Heart left ventricle (tissue), 13 donors: Measurements from ENCODE around the gene SETBP1.

Experiments
- POLR2A ChIP-seq, 2 donors: fragments of 450-650 bp; IDR thresholded peaks; one replicate each; pipeline ENCODE4 v1.6.1; 2017; ENCODE audit warnings: antibody characterized with exemption in 2 of 2, mild to moderate bottlenecking in 2 of 2, moderate library complexity in 2 of 2
- TF ChIP-seq, protein P1 (sequence below), 12 donors: fragments of 200-600 bp; sonication (generic) in 4 of 12; IDR thresholded peaks; one replicate each; pipeline versions ENCODE4 v1.5.0 to v1.8.0; 2018 to 2022; ENCODE audit warnings: antibody characterized with exemption in 12 of 12, mild to moderate bottlenecking in 5 of 12
- donor health status: ischemic (EF 13 %, LVEDD 7.1; RV severe dilation, severe dysfunction).
- donor health status: DM: no; HTN: yes; CAD: no.
- donor health status: DM: no; HTN: no; CAD: no.
- donor health status: ischemic (EF 25% LVEDD 6.9; RV normal size, moderate dysfunction).
- donor health status: ischemic (EF 25% LVEDD 5.7; RV mildly dilated, moderate dysfunction).
- donor health status: ischemic (EF 35%, LVEDD 5.7; RV mildly dilated, moderate dysfunction).
- donor health status: nonischemic (EF 11% LVEDD 7.7; RV severe dilation, severe dysfunction).
- donor health status: DM: yes; HTN: yes; CAD: no.
- donor health status: PGD.
- donor health status: ischemic (EF 29% LVEDD 5.4; RV normal size, mild dysfunction).
- donor health status: nonischemic (EF 23%, LVEDD 6.1; RV moderate dilation, normal function).

DNA sequence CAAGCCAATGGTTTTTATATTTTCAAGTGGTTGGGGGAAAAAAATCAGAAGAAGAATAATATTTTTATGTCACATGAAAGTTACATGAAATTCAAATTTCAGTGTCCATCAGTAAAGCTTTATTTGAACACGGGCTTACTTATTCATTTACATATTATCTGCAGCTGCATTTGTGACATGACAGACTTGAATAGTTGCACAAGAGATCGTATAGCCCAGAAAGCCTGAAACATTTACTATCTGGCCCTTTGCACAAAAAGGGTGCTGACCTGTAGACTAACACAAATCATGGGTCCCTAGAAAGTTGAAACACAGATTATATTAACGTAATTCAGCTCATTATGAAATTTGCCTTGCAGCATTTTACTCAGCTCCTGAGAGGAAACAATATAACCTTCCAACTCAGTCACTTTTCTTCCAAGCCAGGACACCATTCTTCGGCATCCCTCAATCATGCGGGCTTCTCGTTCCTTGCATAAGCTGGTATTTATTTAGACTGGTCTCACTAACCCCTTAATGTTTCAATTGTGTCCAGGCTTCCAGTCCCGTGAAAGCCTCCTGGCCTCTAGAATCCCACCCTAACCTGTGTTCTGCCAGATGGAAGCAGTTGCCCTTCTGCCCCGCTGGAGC, 402.7 kb downstream of the SETBP1 start:
- no peak for TF ChIP-seq POLR2A (IDR thresholded peaks at IDR 0.05)
- TF ChIP-seq, protein P1, sequence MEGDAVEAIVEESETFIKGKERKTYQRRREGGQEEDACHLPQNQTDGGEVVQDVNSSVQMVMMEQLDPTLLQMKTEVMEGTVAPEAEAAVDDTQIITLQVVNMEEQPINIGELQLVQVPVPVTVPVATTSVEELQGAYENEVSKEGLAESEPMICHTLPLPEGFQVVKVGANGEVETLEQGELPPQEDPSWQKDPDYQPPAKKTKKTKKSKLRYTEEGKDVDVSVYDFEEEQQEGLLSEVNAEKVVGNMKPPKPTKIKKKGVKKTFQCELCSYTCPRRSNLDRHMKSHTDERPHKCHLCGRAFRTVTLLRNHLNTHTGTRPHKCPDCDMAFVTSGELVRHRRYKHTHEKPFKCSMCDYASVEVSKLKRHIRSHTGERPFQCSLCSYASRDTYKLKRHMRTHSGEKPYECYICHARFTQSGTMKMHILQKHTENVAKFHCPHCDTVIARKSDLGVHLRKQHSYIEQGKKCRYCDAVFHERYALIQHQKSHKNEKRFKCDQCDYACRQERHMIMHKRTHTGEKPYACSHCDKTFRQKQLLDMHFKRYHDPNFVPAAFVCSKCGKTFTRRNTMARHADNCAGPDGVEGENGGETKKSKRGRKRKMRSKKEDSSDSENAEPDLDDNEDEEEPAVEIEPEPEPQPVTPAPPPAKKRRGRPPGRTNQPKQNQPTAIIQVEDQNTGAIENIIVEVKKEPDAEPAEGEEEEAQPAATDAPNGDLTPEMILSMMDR (IDR thresholded peaks at IDR 0.05), result no peak
